Bronchial epithelial cell (primary cell): ENCODE data around the gene ANTXRL. TPM values are rescaled to one million over a fixed set of nuclear protein-coding genes. Genes with fewer than 3 reads are reported as not detected.
"Not testable (repeated sequence)": the region's sequence is repeated elsewhere in the genome, so short reads cannot be mapped to it uniquely, and the experiment has no call there.

Source experiments
- DNase-seq: peaks from one replicate; pipeline ENCODE4 v3.0.0-alpha.2; 2010; ENCODE audit warnings: low read depth
- FAIRE-seq: peaks from 2 replicates; lab custom pipeline; 2011; peaks lifted over from hg19 to GRCh38; lab: Jason Lieb, UNC
- H3K27me3 ChIP-seq: 2 replicates; pipeline ENCODE4 v1.5.1; 2011; ENCODE audit warnings: low read length; ENCODE audit not compliant: control insufficient read depth, insufficient read depth
- H3K36me3 ChIP-seq: 2 replicates; pipeline ENCODE4 v1.5.1; 2011; ENCODE audit warnings: low read length; ENCODE audit not compliant: control insufficient read depth, insufficient read depth
- H3K4me3 ChIP-seq: 2 replicates; pipeline ENCODE4 v1.5.1; 2011; ENCODE audit warnings: mild to moderate bottlenecking, low read depth, low read length, control low read depth
- total RNA-seq: library from RNA; depleted of rRNA; stranded (reverse); fragments of >200 nt; gene quantifications from 2 replicates; pipeline ENCODE4 v1.2.1, GENCODE V29; 2014
- TF ChIP-seq, protein P1 (sequence below): IDR thresholded peaks from 2 replicates; pipeline ENCODE4 v1.5.1; 2011; ENCODE audit warnings: mild to moderate bottlenecking, moderate library complexity, low read length, control low read depth, inconsistent platforms; ENCODE audit not compliant: insufficient read depth, severe bottlenecking

Gene ANTXRL
- total RNA-seq, 1 donor from 2014 or later, result not detected

GRCh38 chr10:46293832-46294640, 7.2 kb downstream of the ANTXRL start:
- FAIRE-seq, result no peak
- no peaks in the 10 kb centered on the region for H3K36me3 ChIP-seq
- H3K27me3 ChIP-seq, result no peaks in the 10 kb centered on the region
- no peak for DNase-seq
- TF ChIP-seq, protein P1, sequence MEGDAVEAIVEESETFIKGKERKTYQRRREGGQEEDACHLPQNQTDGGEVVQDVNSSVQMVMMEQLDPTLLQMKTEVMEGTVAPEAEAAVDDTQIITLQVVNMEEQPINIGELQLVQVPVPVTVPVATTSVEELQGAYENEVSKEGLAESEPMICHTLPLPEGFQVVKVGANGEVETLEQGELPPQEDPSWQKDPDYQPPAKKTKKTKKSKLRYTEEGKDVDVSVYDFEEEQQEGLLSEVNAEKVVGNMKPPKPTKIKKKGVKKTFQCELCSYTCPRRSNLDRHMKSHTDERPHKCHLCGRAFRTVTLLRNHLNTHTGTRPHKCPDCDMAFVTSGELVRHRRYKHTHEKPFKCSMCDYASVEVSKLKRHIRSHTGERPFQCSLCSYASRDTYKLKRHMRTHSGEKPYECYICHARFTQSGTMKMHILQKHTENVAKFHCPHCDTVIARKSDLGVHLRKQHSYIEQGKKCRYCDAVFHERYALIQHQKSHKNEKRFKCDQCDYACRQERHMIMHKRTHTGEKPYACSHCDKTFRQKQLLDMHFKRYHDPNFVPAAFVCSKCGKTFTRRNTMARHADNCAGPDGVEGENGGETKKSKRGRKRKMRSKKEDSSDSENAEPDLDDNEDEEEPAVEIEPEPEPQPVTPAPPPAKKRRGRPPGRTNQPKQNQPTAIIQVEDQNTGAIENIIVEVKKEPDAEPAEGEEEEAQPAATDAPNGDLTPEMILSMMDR, result peak; percentile 67
- no peak overlapping the region for H3K4me3 ChIP-seq

DNA sequence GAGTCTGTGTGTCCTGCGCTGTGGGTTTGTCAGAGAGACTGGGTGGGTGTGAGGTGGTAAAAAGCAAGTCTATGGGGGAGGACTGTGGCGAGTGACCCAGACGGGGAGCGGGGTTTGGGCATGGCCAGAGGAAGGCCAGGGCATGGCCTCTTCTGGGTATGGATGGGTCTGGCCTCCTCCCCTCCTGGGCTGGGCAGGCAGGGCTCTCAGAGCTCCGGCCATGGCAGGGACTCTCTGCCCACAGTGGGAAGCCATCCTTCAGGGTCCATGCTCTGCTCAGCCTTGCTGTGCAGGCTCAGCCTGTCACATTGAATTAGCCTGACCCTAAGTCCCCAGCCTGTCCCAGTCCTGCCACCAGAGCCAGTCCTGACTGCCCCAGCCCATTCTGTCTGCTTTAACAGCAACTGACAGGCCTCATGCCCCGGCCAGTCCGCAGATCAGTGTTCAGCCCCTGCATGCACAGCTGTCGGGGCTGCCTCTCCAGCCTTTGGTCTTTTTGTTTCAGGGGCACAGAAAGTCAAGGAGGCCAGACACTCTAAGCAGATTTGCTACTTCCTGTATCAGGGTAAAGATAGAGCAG, 7.9 kb downstream of the ANTXRL start:
- TF ChIP-seq, protein P1, result no peak
- DNase-seq (no peak), FAIRE-seq (no peak)
- no peaks in the 10 kb centered on the region for H3K36me3 ChIP-seq
- H3K4me3 ChIP-seq, result no peak overlapping the region
- H3K27me3 ChIP-seq, result peaks cover 2% of the 10 kb centered on the region

DNA sequence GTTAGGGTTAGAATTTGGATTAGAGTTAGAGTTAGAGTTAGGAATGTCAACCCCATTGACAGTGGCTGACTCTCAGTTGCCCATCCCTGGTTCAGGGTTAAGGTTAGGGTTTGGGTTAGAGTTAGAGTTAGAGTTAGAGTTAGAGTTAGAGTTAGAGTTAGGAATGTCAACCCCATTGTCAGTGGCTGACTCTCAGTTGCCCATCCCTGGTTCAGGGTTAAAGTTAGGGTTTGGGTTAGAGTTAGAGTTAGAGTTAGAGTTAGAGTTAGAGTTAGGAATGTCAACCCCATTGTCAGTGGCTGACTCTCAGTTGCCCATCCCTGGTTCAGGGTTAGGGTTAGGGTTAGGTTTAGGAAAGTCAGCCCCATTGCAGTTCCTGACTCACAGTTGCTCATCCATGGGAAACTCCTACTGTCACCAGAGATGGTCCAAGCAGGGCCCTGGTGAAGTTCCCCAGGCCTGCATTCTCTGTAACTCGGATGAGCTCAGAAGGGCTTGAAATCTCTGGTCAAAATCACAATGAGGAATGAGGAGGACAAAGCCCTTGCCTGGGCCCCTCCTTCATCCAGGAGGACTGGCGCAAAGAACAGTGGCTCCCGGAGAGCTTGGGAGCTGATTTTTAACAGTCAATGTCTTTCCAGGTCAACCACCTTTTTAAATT, 8.7 kb downstream of the ANTXRL start:
- not testable (repeated sequence) for H3K36me3 ChIP-seq

GRCh38 chr10:46296086-46296485, 9.3 kb downstream of the ANTXRL start:
- not testable (repeated sequence) for FAIRE-seq, DNase-seq, H3K36me3 ChIP-seq, H3K27me3 ChIP-seq, H3K4me3 ChIP-seq

More for the DNA sequence above, 8.7 kb downstream of the ANTXRL start:
- H3K4me3 ChIP-seq, DNase-seq, FAIRE-seq, H3K27me3 ChIP-seq: not testable (repeated sequence)

- TF ChIP-seq, protein P1, result no peak
- Histone ChIP-seq H3K36me3 (no peaks in the 10 kb centered on the region), H3K27me3 (peaks cover 2% of the 10 kb centered on the region), H3K4me3 (no peak overlapping the region)
- DNase-seq, result no peak
- FAIRE-seq, result no peak
Observed at GRCh38 chr10:46296641-46297141, 9.9 kb downstream of the ANTXRL start.

DNA sequence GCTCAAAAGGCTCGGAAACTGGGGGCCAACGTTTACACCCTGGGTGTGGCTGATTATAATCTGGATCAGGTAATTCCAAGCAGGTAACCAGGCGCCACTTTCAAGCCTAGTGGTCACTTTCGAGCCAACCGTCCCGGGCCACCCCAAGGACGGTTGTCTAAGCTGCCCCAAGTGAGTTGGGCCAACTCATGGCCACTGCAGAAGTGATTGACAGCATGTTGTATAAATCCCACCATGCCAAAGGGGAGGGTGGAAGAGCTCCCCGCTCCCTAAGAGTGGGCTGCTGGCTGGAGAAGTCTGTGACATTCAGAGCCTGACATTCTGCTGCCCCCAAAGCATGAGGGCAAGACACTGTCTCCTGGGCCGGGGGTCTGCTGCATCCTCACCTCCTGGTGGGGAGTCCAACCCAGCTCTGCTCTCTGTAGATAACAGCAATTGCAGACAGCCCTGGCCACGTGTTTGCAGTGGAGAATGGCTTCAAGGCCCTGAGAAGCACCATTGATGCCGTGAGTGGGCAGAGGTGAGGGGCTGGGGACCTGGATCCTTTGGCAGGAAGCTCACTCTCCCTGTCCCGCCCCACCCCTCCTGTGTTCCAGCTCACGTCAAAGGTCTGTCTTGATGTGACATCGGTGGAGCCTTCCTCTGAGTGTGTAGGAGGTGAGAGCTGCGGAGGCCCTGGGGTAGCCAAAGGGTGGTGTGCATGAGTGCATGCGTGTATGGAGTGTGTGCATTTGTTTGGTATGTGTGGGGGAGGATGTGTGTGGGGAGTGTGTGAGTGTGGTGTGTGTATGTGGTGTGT, 10.8 kb downstream of the ANTXRL start:
- TF ChIP-seq, protein P1, result no peak
- peaks cover 2% of the 10 kb centered on the region for H3K27me3 ChIP-seq
- no peak for FAIRE-seq

More for the DNA sequence above, 10.8 kb downstream of the ANTXRL start:
- Histone ChIP-seq H3K4me3 (no peak overlapping the region), H3K36me3 (no peaks in the 10 kb centered on the region)
- no peak for DNase-seq
